ENCODE measurements around the gene ETNK2.

The ETNK2 gene

GRCh38 chr1:204174958-204175357, 23.1 kb upstream of the ETNK2 start:
- H3K4me3 ChIP-seq (ENCODE audit: low read length): no peak overlapping the region
- 90% methylated on average over 3 of the region's 3 CpGs for WGBS
- no peaks in the 10 kb centered on the region for H3K4me1 ChIP-seq (ENCODE audit: insufficient read depth, low read length)
- no peaks in the 10 kb centered on the region for H3K36me3 ChIP-seq (ENCODE audit: insufficient read depth, low read length)
- peaks cover 19% of the 10 kb centered on the region for H3K9me3 ChIP-seq (ENCODE audit: insufficient read depth, low read depth, low read length)
- H3K9ac ChIP-seq (ENCODE audit: low read depth, low read length): no peak overlapping the region
- H3K27me3 ChIP-seq (ENCODE audit: insufficient read depth, low read length): peaks cover 3% of the 10 kb centered on the region; the same call in 1 of the 2 replicates
- no peak overlapping the region for H3K27ac ChIP-seq (ENCODE audit: low read depth, low read length)

DNA sequence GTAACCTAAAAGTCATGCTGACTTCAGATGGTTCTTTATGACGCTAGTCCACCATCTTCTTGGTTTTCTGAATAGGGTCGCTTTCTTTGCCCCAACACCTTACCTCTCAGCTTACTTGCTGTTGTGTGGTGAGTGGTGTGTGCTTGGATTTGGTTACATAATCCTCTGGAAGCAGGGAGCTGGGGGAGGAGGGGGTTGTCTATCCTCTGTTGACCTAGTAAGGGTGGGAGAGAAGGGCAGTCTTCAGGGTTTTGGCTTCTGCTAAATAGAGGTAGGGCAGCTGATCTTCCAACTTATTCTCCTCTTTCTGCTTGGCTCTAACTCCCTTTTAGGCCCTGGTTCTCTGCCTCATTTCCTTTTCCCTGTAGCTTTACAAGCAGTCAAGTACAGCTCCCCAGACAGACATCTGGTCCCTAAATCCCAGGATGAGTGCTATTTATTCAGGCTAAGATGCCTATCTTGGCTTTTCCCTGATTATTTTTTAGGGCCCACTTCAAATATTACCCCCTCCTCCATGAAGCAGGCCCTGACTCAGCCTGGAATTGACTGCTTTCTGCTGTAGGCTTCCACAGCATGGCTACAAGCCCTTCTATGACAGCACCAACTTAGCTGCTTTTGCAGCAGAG, 20.7 kb upstream of the ETNK2 start:
- Histone ChIP-seq H3K4me3 (ENCODE audit: low read length) (no peak overlapping the region), H3K27me3 (ENCODE audit: insufficient read depth, low read length) (peaks cover 3% of the 10 kb centered on the region; the same call in 1 of the 2 replicates), H3K36me3 (ENCODE audit: insufficient read depth, low read length) (no peaks in the 10 kb centered on the region), H3K4me1 (ENCODE audit: insufficient read depth, low read length) (no peaks in the 10 kb centered on the region), H3K9ac (ENCODE audit: low read depth, low read length) (no peak overlapping the region), H3K27ac (ENCODE audit: low read depth, low read length) (no peak overlapping the region), H3K9me3 (ENCODE audit: insufficient read depth, low read depth, low read length) (peaks cover 29% of the 10 kb centered on the region)
- WGBS: 84% methylated on average over 2 of the region's 2 CpGs

DNA sequence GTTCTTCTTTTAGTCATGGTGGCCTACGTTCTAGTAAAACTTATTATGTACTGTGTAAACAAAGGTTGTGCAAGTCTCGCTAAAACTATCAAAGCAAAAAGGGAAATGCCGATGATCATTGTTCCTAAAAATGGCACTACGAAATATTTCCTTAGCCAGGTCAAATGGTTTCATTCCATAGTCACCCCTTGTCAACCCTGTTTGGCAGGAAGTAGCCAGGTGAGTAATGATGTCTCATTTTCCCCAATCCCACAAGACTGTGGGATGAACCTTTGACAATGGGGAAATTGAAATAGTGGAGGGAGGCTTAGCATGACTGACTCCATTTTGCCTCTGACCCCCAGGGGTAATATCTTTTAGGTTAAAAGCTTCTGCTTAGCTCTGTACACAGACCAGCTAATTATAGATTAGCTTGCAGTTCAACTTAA, 19.9 kb upstream of the ETNK2 start:
- no peak overlapping the region for H3K27ac ChIP-seq (ENCODE audit: low read depth, low read length)
- peaks cover 29% of the 10 kb centered on the region for H3K9me3 ChIP-seq (ENCODE audit: insufficient read depth, low read depth, low read length)
- 86% methylated on average over 4 of the region's 4 CpGs for WGBS
- H3K9ac ChIP-seq (ENCODE audit: low read depth, low read length): no peak overlapping the region
- no peaks in the 10 kb centered on the region for H3K36me3 ChIP-seq (ENCODE audit: insufficient read depth, low read length)
- no peak overlapping the region for H3K4me3 ChIP-seq (ENCODE audit: low read length)
- H3K4me1 ChIP-seq (ENCODE audit: insufficient read depth, low read length): no peaks in the 10 kb centered on the region
- H3K27me3 ChIP-seq (ENCODE audit: insufficient read depth, low read length): peaks cover 3% of the 10 kb centered on the region; the same call in 1 of the 2 replicates

DNA sequence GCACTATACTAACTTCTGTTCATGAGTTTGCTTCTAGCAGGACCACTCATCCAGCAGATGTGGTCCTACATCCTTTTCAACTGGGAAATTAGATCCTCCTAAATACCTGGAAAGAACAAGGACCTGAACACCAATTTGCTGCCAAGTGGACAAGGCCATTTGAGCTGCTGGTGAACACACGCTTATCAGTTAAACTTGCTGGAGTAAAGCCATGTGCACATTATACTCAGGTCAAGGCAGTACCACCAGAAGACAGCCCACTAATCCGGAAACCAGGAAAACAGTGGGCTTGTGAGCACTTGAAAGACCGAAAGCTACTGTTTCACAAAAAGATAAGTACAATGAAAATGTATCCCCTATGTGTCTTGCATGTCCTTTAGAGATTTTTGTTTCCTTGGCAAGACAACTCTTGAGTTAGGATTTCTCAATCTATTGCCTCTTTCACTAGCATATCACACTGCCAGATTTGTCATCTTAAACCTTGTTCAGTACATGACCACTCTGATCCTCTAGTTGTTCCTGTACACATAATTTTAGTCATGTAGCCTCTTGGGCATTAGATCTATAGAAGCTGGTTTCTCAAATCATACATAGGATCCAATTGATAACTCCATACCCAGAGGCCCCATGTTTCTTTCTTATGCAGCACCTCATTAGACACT, 18.8 kb upstream of the ETNK2 start:
- Histone ChIP-seq H3K4me3 (ENCODE audit: low read length) (no peak overlapping the region), H3K4me1 (ENCODE audit: insufficient read depth, low read length) (no peaks in the 10 kb centered on the region), H3K27me3 (ENCODE audit: insufficient read depth, low read length) (peaks cover 3% of the 10 kb centered on the region; the same call in 1 of the 2 replicates), H3K27ac (ENCODE audit: low read depth, low read length) (no peak overlapping the region), H3K9me3 (ENCODE audit: insufficient read depth, low read depth, low read length) (peaks cover 29% of the 10 kb centered on the region), H3K9ac (ENCODE audit: low read depth, low read length) (no peak overlapping the region), H3K36me3 (ENCODE audit: insufficient read depth, low read length) (no peaks in the 10 kb centered on the region)
- WGBS: 90% methylated on average over 3 of the region's 3 CpGs

DNA sequence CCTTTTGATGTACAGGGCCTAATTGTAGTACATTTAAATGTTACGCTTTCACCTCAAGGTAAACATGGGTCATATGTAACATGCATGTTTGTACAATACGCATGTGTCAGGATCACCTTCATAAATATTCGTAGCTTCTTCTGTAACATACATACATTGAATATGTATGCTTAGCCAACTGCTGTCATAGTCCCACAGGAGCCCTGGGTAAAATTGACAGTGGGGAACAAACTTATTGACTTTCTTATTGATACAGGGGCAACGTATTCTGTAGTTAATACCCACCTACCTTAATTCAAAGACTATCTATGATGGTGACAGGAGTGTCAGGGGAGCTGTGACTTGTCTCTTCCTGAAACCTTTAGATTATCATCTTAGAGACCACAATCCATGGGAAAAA, 18.0 kb upstream of the ETNK2 start:
- Histone ChIP-seq H3K27me3 (ENCODE audit: insufficient read depth, low read length) (peaks cover 2% of the 10 kb centered on the region; the same call in 1 of the 2 replicates), H3K9me3 (ENCODE audit: insufficient read depth, low read depth, low read length) (peaks cover 29% of the 10 kb centered on the region), H3K27ac (ENCODE audit: low read depth, low read length) (no peak overlapping the region), H3K9ac (ENCODE audit: low read depth, low read length) (no peak overlapping the region), H3K36me3 (ENCODE audit: insufficient read depth, low read length) (no peaks in the 10 kb centered on the region), H3K4me3 (ENCODE audit: low read length) (no peak overlapping the region), H3K4me1 (ENCODE audit: insufficient read depth, low read length) (no peaks in the 10 kb centered on the region)
- WGBS: 96% methylated on average over 3 of the region's 4 CpGs

GRCh38 chr1:204167730-204168129, 15.9 kb upstream of the ETNK2 start:
- 87% methylated on average over 5 of the region's 5 CpGs for WGBS
- Histone ChIP-seq H3K36me3 (ENCODE audit: insufficient read depth, low read length) (no peaks in the 10 kb centered on the region), H3K4me1 (ENCODE audit: insufficient read depth, low read length) (no peaks in the 10 kb centered on the region), H3K9ac (ENCODE audit: low read depth, low read length) (no peak overlapping the region), H3K27me3 (ENCODE audit: insufficient read depth, low read length) (no peaks in the 10 kb centered on the region), H3K9me3 (ENCODE audit: insufficient read depth, low read depth, low read length) (peaks cover 29% of the 10 kb centered on the region), H3K4me3 (ENCODE audit: low read length) (no peak overlapping the region), H3K27ac (ENCODE audit: low read depth, low read length) (no peak overlapping the region)

DNA sequence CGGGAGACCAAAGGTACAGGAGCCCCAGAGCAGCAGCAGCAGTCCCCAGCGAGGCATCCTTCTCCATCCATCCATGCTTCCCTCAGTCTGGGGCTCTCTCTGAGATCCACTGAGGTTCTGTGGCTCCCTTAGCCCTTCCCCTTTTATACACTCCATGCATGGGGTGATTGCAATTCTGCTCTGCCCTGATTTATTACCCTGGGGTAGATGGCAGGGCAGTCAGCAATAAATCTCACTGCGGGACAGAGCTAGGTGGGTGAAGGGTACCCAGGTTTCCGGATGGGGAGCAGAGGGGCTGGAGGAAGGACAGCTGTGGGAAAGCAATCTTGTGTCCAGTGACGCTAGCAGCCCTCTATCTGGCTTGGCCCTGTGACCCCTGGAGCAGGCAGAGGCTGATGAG, 14.4 kb upstream of the ETNK2 start, which contains the start of gene REN:
REN (minus strand) TSS at position 119 of the 400 bp plus-strand sequence; CDS start at position 75, 44 bp downstream.
- Histone ChIP-seq H3K9ac (ENCODE audit: low read depth, low read length) (no peak within 1 kb of the TSS), H3K4me3 (ENCODE audit: low read length) (no peak within 1 kb of the TSS), H3K36me3 (ENCODE audit: insufficient read depth, low read length) (no peaks in the 10 kb centered on the region), H3K4me1 (ENCODE audit: insufficient read depth, low read length) (no peaks in the 10 kb centered on the region), H3K27me3 (ENCODE audit: insufficient read depth, low read length) (no peaks in the 10 kb centered on the region), H3K9me3 (ENCODE audit: insufficient read depth, low read depth, low read length) (peaks cover 25% of the 10 kb centered on the region), H3K27ac (ENCODE audit: low read depth, low read length) (no peak within 1 kb of the TSS)
- 86% methylated on average over 5 of the region's 5 CpGs for WGBS

DNA sequence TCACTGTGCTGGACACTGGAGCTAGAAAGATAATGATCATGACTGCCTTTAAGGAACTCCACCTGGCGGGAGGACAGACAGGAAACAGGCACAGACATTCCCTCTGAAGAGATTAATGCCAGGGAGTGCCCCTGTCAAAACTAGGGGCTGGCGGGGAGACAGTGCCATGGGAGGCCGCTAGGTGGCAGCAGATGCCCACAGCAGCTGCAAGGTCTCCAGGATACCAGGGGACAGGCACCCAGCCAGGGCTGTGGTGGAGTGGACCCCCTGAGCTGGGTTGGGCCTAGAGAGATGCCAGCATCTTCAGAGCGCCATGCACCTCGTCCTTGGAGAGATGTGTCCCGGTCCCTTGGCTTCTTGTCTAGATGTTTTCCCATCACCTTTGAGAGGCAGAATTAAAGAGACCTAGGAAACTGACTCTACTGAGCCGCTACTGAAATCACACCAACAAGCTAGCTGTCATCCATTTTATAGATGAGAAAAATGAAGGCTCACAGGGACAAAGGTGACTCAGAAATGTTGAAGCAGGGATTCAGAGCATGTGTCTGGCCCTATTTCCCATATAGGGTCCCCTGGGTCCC, 10.7 kb upstream of the ETNK2 start:
- Histone ChIP-seq H3K4me3 (ENCODE audit: low read length) (no peak overlapping the region), H3K9ac (ENCODE audit: low read depth, low read length) (no peak overlapping the region), H3K27me3 (ENCODE audit: insufficient read depth, low read length) (no peaks in the 10 kb centered on the region), H3K9me3 (ENCODE audit: insufficient read depth, low read depth, low read length) (no peaks in the 10 kb centered on the region), H3K36me3 (ENCODE audit: insufficient read depth, low read length) (no peaks in the 10 kb centered on the region), H3K27ac (ENCODE audit: low read depth, low read length) (no peak overlapping the region), H3K4me1 (ENCODE audit: insufficient read depth, low read length) (no peaks in the 10 kb centered on the region)
- 21% methylated on average over 7 of the region's 7 CpGs for WGBS

DNA sequence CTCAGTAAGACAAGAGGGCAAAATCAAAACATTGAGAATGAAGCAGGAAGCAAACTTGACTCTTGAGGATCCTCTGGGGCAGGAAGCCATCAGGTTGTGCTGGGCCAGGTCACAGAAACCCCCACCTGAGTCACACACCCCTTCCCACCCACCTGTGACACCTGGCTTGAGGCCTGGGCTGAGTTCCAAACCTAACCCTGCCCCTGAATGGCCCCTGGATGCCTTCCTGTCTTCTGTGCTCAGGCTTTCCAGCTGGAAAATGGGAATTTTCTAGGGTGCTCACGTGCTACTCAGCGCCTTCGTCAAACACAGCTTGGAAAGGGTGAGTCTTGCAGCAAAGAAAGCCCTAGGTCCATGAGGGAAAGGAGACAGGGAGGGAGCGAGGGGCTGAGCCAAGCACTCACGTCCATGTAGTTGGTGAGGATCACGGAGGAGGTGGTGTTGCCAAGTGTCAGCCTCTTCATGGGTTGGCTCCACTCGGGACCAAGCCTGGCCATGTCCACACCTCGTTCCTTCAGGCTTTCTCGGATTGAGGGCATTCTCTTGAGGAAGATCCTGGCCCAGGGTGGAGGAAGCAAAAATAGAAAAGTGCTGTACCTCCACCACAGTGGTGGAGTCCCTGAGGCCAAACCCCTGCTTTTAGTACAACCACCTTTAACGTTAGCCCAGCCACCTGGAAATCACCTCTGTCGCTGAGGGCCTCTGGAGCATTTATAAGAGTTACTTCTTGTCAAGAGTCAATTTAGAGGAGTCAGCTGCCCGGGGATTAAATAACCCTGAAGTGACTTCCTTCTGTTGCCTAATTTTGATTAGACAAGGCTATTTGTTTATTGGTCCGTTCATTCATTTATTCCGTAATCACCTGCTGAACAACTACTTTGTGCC, 10.0 kb upstream of the ETNK2 start:
- H3K36me3 ChIP-seq (ENCODE audit: insufficient read depth, low read length): no peaks in the 10 kb centered on the region
- H3K27ac ChIP-seq (ENCODE audit: low read depth, low read length): no peak overlapping the region
- H3K4me1 ChIP-seq (ENCODE audit: insufficient read depth, low read length): no peaks in the 10 kb centered on the region
- H3K4me3 ChIP-seq (ENCODE audit: low read length): no peak overlapping the region
- 85% methylated on average over 14 of the region's 14 CpGs for WGBS
- no peaks in the 10 kb centered on the region for H3K9me3 ChIP-seq (ENCODE audit: insufficient read depth, low read depth, low read length)
- no peaks in the 10 kb centered on the region for H3K27me3 ChIP-seq (ENCODE audit: insufficient read depth, low read length)
- no peak overlapping the region for H3K9ac ChIP-seq (ENCODE audit: low read depth, low read length)

GRCh38 chr1:204157962-204158361, 6.1 kb upstream of the ETNK2 start:
- Histone ChIP-seq H3K27me3 (ENCODE audit: insufficient read depth, low read length) (peaks cover 1% of the 10 kb centered on the region), H3K27ac (ENCODE audit: low read depth, low read length) (no peak overlapping the region), H3K9ac (ENCODE audit: low read depth, low read length) (no peak overlapping the region), H3K4me1 (ENCODE audit: insufficient read depth, low read length) (no peaks in the 10 kb centered on the region), H3K4me3 (ENCODE audit: low read length) (no peak overlapping the region), H3K36me3 (ENCODE audit: insufficient read depth, low read length) (no peaks in the 10 kb centered on the region), H3K9me3 (ENCODE audit: insufficient read depth, low read depth, low read length) (no peaks in the 10 kb centered on the region)
- whole genome bisulfite sequencing: 84% methylated on average over 6 of the region's 6 CpGs

DNA sequence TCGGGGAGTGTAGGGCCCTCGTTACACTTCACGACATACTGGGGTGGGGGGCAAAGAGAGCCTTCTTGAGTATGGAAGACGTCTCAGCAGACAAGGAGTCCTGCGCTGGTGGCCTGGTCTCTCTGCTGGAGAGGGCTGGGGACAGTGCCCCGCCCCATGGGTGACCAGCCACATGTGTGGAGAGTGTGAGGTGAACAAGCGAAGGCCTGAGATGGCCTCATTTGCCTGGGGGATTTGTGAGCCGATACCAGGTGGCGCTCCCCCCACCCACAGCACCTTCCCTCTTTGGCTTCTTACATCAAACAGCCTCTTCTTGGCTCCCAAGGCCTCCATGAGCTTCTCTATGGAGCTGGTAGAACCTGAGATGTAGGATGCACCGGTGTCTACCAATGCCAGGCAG, 4.0 kb upstream of the ETNK2 start:
- no peaks in the 10 kb centered on the region for H3K36me3 ChIP-seq (ENCODE audit: insufficient read depth, low read length)
- peaks cover 17% of the 10 kb centered on the region for H3K27me3 ChIP-seq (ENCODE audit: insufficient read depth, low read length)
- no peak overlapping the region for H3K9ac ChIP-seq (ENCODE audit: low read depth, low read length)
- no peaks in the 10 kb centered on the region for H3K9me3 ChIP-seq (ENCODE audit: insufficient read depth, low read depth, low read length)
- H3K27ac ChIP-seq (ENCODE audit: low read depth, low read length): no peak overlapping the region
- 0 out of 2 replicates have a peak, but pooled peaks cover 6% of the 10 kb centered on the region for H3K4me1 ChIP-seq (ENCODE audit: insufficient read depth, low read length)
- no peak overlapping the region for H3K4me3 ChIP-seq (ENCODE audit: low read length)
- WGBS: 89% methylated on average over 10 of the region's 10 CpGs

Data from HUES64 (cell line).